CD4-positive, alpha-beta T cell treated with Interleukin-1 beta for 1 hour (primary cell): ENCODE measurements around the gene GJA9.

Experiments used
- DNase-seq, 2 donors: peaks; one replicate each; pipeline ENCODE4 v3.0.0-alpha.2; 2020 to 2022

Gene GJA9

DNA sequence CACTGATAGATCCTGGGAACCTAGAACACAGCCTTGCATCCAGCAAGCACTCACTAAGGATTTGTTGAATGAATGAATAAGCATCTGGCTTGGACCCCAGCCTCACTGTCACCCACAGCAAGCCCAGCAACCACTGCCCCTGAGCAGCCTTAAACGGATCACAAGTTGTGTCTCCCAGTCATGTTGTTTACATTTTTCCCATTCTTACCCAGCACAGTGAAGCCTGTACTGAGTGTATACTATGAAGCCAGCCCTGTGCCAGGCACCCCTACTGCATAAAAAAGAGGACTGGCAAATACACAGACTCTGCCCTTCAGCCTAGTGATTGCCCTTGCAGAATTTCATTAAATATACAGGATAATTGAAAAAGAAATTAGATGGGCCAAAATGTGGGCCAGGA lies 52.0 kb downstream of the GJA9 start:
- no peak for DNase-seq

DNA sequence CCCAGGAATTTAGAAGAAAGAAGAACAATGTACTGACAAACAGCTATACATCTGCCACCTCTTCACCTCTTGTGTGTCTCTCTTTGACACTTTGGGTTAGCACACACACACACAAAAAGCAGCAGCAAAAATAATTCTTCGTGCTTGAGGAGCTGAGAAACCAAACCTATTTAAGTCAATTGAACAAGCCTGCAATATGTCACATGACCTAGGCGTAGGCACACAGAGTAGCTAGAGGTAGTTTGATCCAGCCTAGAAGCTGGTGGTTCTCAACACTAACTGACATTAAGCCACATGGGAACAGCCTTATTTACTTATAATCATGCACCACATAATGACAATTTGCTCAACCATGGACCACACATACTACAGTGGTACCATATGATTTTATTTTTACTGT lies 54.1 kb downstream of the GJA9 start:
- DNase-seq: no peak

DNA sequence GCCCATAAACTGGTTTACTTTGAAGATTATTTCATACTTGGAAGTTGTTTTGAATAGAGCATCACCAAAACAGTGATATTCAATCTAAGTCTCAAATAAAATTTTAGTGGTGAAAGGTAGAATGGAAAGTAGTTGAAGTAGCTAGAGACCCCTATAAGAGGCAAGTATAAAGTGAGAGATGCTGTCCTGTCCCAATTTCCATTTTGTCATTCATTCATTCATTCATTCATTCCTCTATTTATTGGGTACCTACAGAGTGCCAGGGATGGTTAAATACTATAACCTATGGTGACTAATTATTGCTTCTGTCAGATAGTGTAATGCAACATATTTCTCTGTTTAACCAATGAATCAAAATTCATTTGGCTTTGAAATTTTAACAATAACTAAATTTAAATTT lies 54.5 kb downstream of the GJA9 start:
- DNase-seq: no peak

DNA sequence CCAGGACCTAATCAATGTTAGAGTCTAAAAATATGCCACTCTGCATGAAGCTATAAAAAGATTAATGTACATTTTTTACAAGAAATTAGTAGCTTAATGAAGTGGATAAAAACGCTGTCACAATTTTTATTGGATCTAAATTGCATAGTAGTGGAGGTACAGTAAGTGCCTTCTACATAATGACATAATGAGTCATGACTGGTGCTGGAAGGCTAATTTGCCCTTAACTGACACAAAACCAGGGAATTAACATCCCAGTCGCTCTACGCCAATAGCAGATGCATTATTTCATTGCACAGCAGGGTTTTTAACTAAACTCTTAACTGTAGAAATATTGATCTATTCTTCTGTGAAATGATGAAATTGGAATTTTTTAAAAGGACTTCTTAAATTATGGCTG lies 55.1 kb downstream of the GJA9 start:
- DNase-seq: no peak
